ENCODE data around the gene SFMBT2.
"Not testable (repeated sequence)": the region's sequence is repeated elsewhere in the genome, so short reads cannot be mapped to it uniquely, and the experiment has no call there.

SFMBT2 gene

GRCh38 chr10:7403620-7404019, 7.2 kb downstream of the SFMBT2 start:
- in situ Hi-C loops (cut with HindIII; ENCODE audit: low sequenced_read_pairs): no loop called here

- in situ Hi-C loops (cut with HindIII; ENCODE audit: low sequenced_read_pairs): no loop called here
Measured at GRCh38 chr10:7401782-7402181, 9.1 kb downstream of the SFMBT2 start.

- in situ Hi-C loops (cut with HindIII; ENCODE audit: low sequenced_read_pairs): no loop called here
Measured at GRCh38 chr10:7401156-7401555, 9.7 kb downstream of the SFMBT2 start.

DNA sequence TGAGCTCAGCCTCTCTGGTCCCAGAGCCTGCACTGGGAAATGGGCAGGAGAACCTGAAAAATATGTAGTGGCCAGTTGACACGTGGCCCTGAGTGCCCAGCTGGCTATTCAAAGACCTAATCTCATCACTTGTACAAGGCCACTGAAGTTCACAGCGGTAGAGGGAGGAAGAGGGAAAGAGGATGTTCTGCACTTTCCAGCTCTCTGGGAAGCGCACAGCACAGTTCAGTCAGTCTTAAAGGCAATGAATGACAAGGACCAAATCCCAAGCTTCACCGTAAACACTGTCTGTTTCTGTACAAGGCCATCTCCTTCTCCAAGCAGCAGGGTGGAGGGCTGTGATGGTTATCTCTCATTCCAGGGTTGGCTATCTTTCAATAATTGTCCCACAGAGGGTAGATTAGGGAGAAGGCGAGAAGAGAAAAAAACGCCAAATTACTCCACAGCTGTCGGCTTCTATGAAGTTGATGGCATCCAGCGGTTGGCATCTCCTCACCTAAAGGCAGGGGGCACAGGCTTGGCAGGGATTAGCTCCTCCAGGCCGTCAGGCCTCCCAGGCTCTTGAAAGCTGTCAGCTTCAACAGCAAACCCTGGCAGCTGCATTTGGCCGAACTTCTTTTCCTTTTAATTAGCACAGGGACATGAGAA, 10.6 kb downstream of the SFMBT2 start:
- in situ Hi-C loops (cut with HindIII; ENCODE audit: low sequenced_read_pairs): no loop called here

DNA sequence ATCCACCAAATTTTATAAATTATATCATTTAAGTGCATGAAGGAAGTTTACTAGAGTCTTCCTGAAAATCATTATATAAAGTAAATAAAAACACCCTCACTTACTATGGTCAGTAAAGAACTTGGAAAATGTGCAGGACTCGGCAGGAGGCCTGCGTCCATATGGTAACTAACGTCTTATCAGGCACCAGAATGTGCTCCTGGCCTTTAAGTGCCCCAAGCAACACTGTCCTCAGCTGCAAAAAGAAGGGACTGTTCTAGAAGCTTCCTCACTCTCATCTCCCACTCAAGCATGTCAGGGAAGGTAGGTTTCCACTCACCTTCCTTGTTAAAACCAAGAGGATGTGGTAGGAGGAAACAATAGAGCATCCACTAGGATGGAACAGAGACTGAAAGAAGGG, 11.3 kb downstream of the SFMBT2 start:
- in situ Hi-C loops (cut with HindIII; ENCODE audit: low sequenced_read_pairs): no loop called here

DNA sequence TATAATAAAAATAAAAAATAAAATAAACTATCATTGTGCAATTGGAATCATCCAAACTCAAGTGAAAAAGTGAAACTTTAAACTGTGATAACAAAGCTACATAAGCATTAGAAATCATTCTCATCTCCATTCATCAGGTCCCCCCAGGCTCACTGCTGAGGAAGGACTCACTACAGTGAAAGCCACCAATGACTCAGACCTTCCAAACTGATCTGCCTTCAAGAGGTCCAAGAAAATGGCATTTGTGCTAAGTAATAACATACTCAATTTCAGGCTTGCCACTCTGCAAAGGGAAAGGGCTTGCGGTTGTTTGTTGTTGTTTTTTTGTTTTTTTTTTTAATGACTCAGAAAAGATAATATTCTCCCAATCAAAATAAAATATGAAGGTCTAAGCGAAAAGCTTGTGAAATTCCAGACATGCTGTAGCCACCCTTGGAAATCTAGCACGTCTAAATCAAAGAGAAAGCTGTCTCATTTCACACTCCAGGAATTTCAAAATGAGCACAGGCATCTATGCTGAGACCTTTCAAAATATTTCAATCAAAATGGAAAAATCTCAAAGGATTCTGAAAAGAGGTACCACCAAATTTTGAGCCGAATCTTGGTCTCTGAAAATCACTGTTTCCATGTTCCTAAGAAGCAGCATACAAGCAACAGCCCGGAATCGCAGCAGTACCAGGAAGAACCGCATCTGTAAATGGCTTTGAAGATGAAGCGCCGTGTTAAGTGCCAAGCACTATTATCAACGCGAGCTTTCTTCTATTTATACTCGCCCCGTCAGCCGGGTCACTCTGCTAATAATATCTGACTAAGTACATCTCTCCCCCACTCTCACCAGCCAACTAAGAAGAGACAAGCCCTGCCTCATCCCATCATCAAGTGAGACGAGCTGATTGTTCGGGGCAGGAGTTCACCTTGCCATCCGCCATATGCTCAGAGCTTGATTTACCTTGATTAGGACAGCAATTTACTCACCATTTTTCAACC, 13.5 kb downstream of the SFMBT2 start:
- in situ Hi-C loops (cut with HindIII; ENCODE audit: low sequenced_read_pairs): no loop called here

DNA sequence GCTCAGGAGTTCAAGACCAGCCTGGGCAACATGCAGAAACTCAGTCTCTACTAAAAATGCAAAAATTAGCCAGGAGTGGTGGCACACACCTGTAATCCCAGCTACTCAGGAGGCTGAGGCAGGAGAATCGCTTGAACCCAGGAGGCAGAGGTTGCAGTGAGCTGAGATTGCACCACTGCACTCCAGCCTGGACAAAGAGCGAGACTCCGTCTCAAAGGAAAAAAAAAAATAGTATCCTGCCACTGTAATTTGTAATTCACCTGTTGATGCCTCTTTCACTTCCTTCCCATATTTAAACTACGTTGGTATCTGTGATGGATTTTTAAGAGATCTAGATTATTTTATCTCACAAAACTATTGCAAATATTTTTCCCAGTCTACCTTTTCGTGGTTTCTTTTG, 18.5 kb downstream of the SFMBT2 start:
- in situ Hi-C loops (cut with HindIII; ENCODE audit: low sequenced_read_pairs): not testable (repeated sequence)

DNA sequence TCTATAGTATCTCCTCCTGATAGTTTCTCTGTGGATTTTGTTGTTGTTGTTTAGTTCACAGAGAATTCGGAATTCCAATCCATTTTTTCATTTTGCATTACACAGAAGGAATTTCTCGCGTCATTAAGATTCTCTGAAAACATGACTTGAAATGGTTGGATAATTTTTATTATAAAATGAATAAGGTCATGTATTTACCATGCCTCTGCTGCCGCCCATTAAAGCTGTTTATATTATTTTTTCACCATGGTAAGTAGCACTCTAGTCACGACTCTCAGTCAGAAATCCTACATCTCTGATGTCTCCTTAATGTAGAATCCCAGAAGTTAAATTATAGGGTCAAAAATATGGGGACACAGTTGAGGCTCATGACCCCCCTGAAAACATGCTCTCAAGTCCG, 19.1 kb downstream of the SFMBT2 start:
- in situ Hi-C loops (cut with HindIII; ENCODE audit: low sequenced_read_pairs): no loop called here

DNA sequence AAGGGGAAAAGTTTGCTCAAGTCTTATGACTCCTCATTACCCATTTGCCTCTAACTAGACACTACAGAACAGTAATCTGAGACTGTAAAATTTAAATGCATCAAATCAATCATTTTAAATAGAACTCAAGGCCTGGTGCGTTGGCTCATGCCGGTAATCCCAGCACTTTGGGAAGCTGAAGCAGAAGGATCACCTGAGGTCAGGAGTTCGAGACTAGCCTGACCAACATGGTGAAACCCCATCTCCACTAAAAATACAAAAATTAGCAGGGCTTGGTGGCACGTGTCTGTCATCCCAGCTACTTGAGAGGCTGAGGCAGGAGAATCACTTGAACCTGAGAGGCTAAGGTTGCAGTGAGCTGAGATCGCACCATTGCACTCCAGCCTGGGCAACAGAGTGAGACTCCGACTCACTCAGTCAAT, 20.1 kb downstream of the SFMBT2 start:
- in situ Hi-C loops (cut with HindIII; ENCODE audit: low sequenced_read_pairs): not testable (repeated sequence)

DNA sequence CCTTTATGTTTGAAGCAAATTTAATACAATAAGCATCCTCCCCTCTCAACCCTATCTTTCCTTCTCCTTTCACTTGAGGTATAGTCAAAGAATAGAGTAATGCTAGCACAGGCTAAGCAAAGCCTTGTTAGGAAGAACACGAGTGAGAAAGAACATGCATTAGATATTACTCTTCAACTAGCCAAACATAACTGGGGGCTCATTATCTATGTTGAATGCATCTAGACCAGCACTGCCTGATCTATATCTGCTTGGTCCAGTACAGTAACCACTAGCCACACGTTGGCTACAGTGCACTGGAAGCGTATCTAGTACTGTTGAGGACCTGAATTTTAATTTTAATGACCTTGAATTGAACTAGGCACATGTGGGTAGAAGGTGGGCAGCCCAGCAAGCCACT, 21.0 kb downstream of the SFMBT2 start:
- in situ Hi-C loops (cut with HindIII; ENCODE audit: low sequenced_read_pairs): no loop called here

- in situ Hi-C loops (cut with HindIII; ENCODE audit: low sequenced_read_pairs): no loop called here
Measured at GRCh38 chr10:7389346-7389745, 21.5 kb downstream of the SFMBT2 start.

DNA sequence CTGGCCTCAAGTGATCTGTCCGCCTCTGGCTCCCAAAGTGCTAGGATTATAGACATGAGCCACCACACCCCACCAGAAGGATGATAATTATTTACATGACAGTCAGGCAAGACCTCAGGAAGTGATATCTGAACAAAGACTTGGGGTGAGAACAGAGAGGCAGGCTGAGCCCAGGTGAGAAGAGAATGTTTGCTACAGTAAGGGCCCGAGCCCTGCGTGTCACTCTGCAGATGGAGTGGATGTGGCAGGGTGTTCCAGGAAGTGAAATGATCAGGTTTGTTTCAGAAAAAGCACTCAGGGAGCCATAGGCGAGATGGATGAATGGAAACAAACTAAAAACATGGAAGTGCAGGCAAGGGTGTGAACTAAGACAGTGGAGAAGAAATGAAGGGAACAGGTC, 22.2 kb downstream of the SFMBT2 start:
- in situ Hi-C loops (cut with HindIII; ENCODE audit: low sequenced_read_pairs): no loop called here

GRCh38 chr10:7388149-7388548, 22.7 kb downstream of the SFMBT2 start:
- in situ Hi-C loops (cut with HindIII; ENCODE audit: low sequenced_read_pairs): not testable (repeated sequence)

DNA sequence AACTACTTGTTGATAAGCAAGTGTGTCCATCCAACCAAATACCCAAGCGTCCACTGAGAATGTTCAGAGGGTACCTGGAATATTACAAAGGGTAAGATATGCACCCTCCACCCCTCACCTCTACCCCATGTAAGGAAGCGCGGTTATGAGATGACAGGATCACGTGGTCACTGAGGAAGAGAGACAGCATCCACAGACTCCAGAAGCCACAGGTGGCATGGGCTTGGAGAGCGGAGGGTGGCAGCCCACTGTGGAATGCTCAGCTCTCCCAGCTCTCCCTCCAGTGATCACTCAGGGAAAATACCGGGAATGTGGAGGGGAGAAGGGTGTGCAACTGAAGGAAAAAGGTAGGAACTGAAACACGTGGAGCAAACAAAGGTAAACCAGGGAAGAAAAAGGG, 25.7 kb downstream of the SFMBT2 start:
- in situ Hi-C loops (cut with HindIII; ENCODE audit: low sequenced_read_pairs): no loop called here

DNA sequence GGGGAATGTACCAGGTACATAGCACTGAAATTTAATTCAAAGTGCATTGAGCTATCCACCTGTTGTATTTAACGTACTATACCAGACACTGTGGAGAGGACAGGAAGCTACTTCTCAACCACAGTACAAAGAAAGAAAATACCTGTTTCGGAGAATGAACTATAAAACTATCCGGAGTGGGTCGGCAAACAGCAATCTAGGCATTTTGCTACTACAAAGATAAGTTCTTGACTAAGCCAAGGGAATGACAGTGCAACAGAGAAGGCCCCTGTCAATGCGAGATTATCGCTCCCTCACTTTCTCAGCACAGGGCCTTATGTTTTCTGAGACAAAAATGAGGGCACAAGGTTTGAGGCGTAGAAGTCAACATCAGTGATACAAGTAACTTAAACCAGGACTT, 27.4 kb downstream of the SFMBT2 start:
- in situ Hi-C loops (cut with HindIII; ENCODE audit: low sequenced_read_pairs): no loop called here

DNA sequence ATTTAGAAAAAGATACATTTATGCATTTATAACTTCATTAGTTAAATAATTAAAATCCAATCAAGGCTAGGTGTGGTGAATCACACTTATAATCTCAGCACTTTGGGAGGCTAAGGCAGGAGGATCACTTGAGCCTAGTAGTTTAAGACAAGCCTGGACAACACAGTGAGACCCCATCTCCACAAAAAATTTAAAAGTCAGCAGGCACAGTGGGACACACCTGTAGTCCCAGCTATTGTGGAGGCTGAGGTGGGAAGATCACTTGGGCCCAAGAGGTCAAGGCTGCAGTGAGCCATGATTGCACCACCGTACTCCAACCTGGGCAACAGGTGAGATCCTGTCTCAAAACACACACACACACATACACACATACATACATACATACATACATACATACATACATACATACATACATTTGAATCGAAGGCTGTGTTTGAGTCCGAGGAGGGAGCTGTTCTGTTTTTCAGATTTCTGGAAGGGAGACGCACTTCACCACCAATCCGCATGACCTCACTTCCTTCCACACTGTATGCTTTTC, 30.1 kb downstream of the SFMBT2 start:
- in situ Hi-C loops (cut with HindIII; ENCODE audit: low sequenced_read_pairs): no loop called here

- in situ Hi-C loops (cut with HindIII; ENCODE audit: low sequenced_read_pairs): no loop called here
Measured at GRCh38 chr10:7378602-7379403, 32.0 kb downstream of the SFMBT2 start.

GRCh38 chr10:7377614-7378248, 33.1 kb downstream of the SFMBT2 start:
- in situ Hi-C loops (cut with HindIII; ENCODE audit: low sequenced_read_pairs): no loop called here

GRCh38 chr10:7374795-7375194, 36.0 kb downstream of the SFMBT2 start:
- in situ Hi-C loops (cut with HindIII; ENCODE audit: low sequenced_read_pairs): no loop called here

GRCh38 chr10:7373039-7373438, 37.8 kb downstream of the SFMBT2 start:
- in situ Hi-C loops (cut with HindIII; ENCODE audit: low sequenced_read_pairs): no loop called here

DNA sequence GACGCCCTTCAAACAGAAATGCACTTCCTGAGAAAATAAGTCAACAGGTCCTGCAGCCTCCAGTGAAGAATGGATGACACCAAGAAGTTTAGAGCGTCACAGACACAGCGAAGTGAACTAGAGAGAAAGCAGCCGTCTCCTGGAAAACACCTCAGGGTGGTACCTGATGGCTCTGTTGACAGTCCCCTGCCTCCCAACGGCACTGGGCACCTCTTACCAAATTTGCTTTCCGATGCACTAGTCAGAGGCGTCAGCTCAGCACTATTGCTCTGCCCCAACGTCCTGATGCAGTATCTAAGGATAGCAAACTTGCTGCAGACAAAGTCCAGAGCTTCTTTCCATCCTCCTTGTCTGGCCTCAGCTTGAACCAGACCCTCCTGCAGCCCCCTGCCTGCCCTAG, 38.3 kb downstream of the SFMBT2 start:
- in situ Hi-C loops (cut with HindIII; ENCODE audit: low sequenced_read_pairs): no loop called here

Measured in DLD1 (cell line).